Mesenchymal stem cell (in vitro differentiated cells and primary cell): ENCODE results near the gene THBS3.
"Not testable (repeated sequence)": the region's sequence is repeated elsewhere in the genome, so short reads cannot be mapped to it uniquely, and the experiment has no call there.

Experiments
- DNase-seq: peaks from one replicate; pipeline ENCODE4 v3.0.0-alpha.2; 2013
- H2AFZ ChIP-seq: one replicate; pipeline ENCODE4 v1.6.1; 2013; ENCODE audit warnings: low read depth, mild to moderate bottlenecking, control low read depth, inconsistent platforms, low read length, moderate library complexity
- H2AK5ac ChIP-seq: 2 replicates; pipeline ENCODE4 v1.6.1; 2013; ENCODE audit warnings: low read length, moderate library complexity, mild to moderate bottlenecking, inconsistent platforms; ENCODE audit not compliant: severe bottlenecking
- H2BK120ac ChIP-seq: one replicate; pipeline ENCODE4 v1.6.1; 2013; ENCODE audit warnings: low read depth, mild to moderate bottlenecking, inconsistent platforms, low read length, moderate library complexity
- H2BK12ac ChIP-seq, 2 experiments: one replicate each; pipeline ENCODE4 v1.6.1; 2013; ENCODE audit warnings: inconsistent platforms in 2 of 2, low read length in 2 of 2, mild to moderate bottlenecking in 2 of 2, moderate library complexity in 2 of 2, control low read depth in 1 of 2
- H2BK15ac ChIP-seq: one replicate; pipeline ENCODE4 v1.6.1; 2013; ENCODE audit warnings: mild to moderate bottlenecking, low read depth, inconsistent platforms; ENCODE audit not compliant: poor library complexity, severe bottlenecking
- H2BK5ac ChIP-seq: 2 replicates; pipeline ENCODE4 v1.6.1; 2013; ENCODE audit warnings: low read depth, mild to moderate bottlenecking, low read length, control low read depth, inconsistent platforms; ENCODE audit not compliant: poor library complexity, severe bottlenecking
- H3K14ac ChIP-seq, 2 experiments: one replicate each; pipeline ENCODE4 v1.6.1; 2013; ENCODE audit warnings: inconsistent platforms in 2 of 2, low read length in 2 of 2, control low read depth in 1 of 2, mild to moderate bottlenecking in 1 of 2, moderate library complexity in 1 of 2
- H3K18ac ChIP-seq, 2 experiments: one replicate each; pipeline ENCODE4 v1.6.1; 2013; ENCODE audit warnings: inconsistent platforms in 2 of 2, low read length in 2 of 2, control low read depth in 1 of 2, low read depth in 1 of 2, mild to moderate bottlenecking in 1 of 2
- H3K23ac ChIP-seq, 2 experiments: one replicate each; pipeline ENCODE4 v1.6.1; 2013; ENCODE audit warnings: inconsistent platforms in 2 of 2, low read length in 2 of 2, mild to moderate bottlenecking in 2 of 2, moderate library complexity in 2 of 2, control low read depth in 1 of 2
- H3K27ac ChIP-seq: 2 replicates; pipeline ENCODE4 v1.5.1; 2013; ENCODE audit warnings: mild to moderate bottlenecking, moderate library complexity, low read length, control low read depth, inconsistent platforms; ENCODE audit not compliant: poor library complexity, severe bottlenecking
- H3K27me3 ChIP-seq, 2 experiments: 2 replicates each; pipeline versions ENCODE4 v1.6.1 to v1.7.0; 2013; ENCODE audit warnings: low read length in 2 of 2, mild to moderate bottlenecking in 2 of 2, moderate library complexity in 2 of 2, control low read depth in 1 of 2, inconsistent platforms in 1 of 2; ENCODE audit not compliant: control insufficient read depth in 1 of 2, insufficient read depth in 1 of 2
- H3K36me3 ChIP-seq, 2 experiments: 2 replicates each; pipeline versions ENCODE4 v1.6.1 to v1.7.0; 2013; ENCODE audit warnings: low read length in 2 of 2, control low read depth in 1 of 2, inconsistent platforms in 1 of 2, low read depth in 1 of 2, mild to moderate bottlenecking in 1 of 2; ENCODE audit not compliant: insufficient read depth in 2 of 2, control insufficient read depth in 1 of 2
- H3K4ac ChIP-seq, 2 experiments: one replicate each; pipeline ENCODE4 v1.6.1; 2013; ENCODE audit warnings: inconsistent platforms in 2 of 2, low read length in 2 of 2, mild to moderate bottlenecking in 2 of 2, moderate library complexity in 2 of 2, control low read depth in 1 of 2, low read depth in 1 of 2
- H3K4me1 ChIP-seq: 2 replicates; pipeline ENCODE4 v1.6.1; 2013; ENCODE audit warnings: low read depth, low read length, control low read depth; ENCODE audit not compliant: control insufficient read depth, insufficient read depth
- H3K4me2 ChIP-seq: 2 replicates; pipeline ENCODE4 v1.6.1; 2013; ENCODE audit warnings: low read length, mild to moderate bottlenecking, inconsistent platforms; ENCODE audit not compliant: poor library complexity, severe bottlenecking
- H3K4me3 ChIP-seq, 2 experiments: 2 replicates each; pipeline versions ENCODE4 v1.5.1 to v1.7.0; 2013; ENCODE audit warnings: low read length in 2 of 2, mild to moderate bottlenecking in 2 of 2, control low read depth in 1 of 2, low read depth in 1 of 2; ENCODE audit not compliant: insufficient read depth in 1 of 2
- H3K79me1 ChIP-seq: replicated peaks from 2 replicates; pipeline ENCODE4 v1.6.1; 2013; ENCODE audit warnings: mild to moderate bottlenecking, control low read depth, low read length, inconsistent platforms; ENCODE audit not compliant: poor library complexity, severe bottlenecking
- H3K9ac ChIP-seq: 2 replicates; pipeline ENCODE4 v1.7.0; 2013; ENCODE audit warnings: mild to moderate bottlenecking, low read length, moderate library complexity
- H3K9me3 ChIP-seq: 2 replicates; pipeline ENCODE4 v1.7.0; 2013; ENCODE audit warnings: mild to moderate bottlenecking, low read length; ENCODE audit not compliant: control insufficient read depth
- H4K8ac ChIP-seq: one replicate; pipeline ENCODE4 v1.6.1; 2013; ENCODE audit warnings: inconsistent platforms, mild to moderate bottlenecking, low read length, moderate library complexity
- H4K91ac ChIP-seq: one replicate; pipeline ENCODE4 v1.6.1; 2013; ENCODE audit warnings: mild to moderate bottlenecking, low read length, inconsistent platforms
- WGBS: methylation state at CpG from one replicate; pipeline ENCODE4 v1.1.7; 2013; ENCODE audit warnings: mixed read lengths; 5-methylcytosine and 5-hydroxymethylcytosine counted together

THBS3 gene

GRCh38 chr1:155227261-155228095 is 19.8 kb upstream of the THBS3 start:
- no peak overlapping the region for H2BK12ac ChIP-seq
- H3K4me2 ChIP-seq = peak overlapping the region; percentile 66
- peak overlapping the region; percentile 89 for H4K91ac ChIP-seq
- H2BK5ac ChIP-seq = no peak overlapping the region
- H3K18ac ChIP-seq = peak overlapping the region; percentile 14 to 46
- H3K4me3 ChIP-seq = peak overlapping the region; percentile 51 to 85
- H3K79me1 ChIP-seq = peaks cover 2% of the 10 kb centered on the region
- peak overlapping the region; percentile 95 for H3K9ac ChIP-seq
- no peaks in the 10 kb centered on the region for H3K9me3 ChIP-seq
- peak overlapping the region; percentile 39 to 92 for H3K4ac ChIP-seq
- no peaks in the 10 kb centered on the region for H3K36me3 ChIP-seq
- peak overlapping the region; percentile 86 for H4K8ac ChIP-seq
- peak; percentile 99 for DNase-seq
- H3K14ac ChIP-seq = peak overlapping the region in 1 of 2 experiments; percentile 1
- WGBS = 1% methylated on average over 41 of the region's 42 CpGs
- no peaks in the 10 kb centered on the region for H3K27me3 ChIP-seq
- no peak overlapping the region for H3K23ac ChIP-seq
- H3K4me1 ChIP-seq = peaks cover 19% of the 10 kb centered on the region
- peak overlapping the region; percentile 59 for H3K27ac ChIP-seq
- no peak overlapping the region for H2BK15ac ChIP-seq
- H2AK5ac ChIP-seq = no peak overlapping the region
- H2AFZ ChIP-seq = peak overlapping the region; percentile 54
- H2BK120ac ChIP-seq = peak overlapping the region; percentile 71

DNA sequence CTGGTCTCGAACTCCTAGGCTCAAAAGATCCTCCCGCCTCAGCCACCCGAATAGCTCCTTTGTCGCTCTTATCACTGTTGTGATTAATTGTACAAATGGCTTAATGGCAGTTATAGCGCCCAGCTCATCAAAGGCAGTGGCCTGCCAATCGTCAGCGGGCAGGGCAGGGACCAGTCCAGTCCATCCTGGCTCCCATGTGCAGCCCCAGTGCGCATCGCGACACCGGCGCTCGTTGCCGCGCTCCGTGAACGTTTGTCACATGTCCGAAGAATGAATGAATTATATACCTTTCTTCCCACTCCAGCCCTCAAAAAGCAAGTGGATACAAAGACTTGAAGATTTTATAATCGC is 19.2 kb upstream of the THBS3 start:
- Histone ChIP-seq H3K4ac (peak overlapping the region in 1 of 2 experiments; percentile 92), H2BK15ac (no peak overlapping the region), H3K4me1 (peaks cover 15% of the 10 kb centered on the region), H2BK12ac (peak overlapping the region in 1 of 2 experiments; percentile 70), H3K18ac (peak overlapping the region; percentile 65 to 90), H3K4me2 (peak overlapping the region; percentile 66), H3K14ac (peak overlapping the region in 1 of 2 experiments; percentile 89), H2AFZ (no peak overlapping the region), H3K27ac (peak overlapping the region; percentile 49), H3K4me3 (peak overlapping the region; percentile 60 to 85), H2AK5ac (no peak overlapping the region), H3K27me3 (no peaks in the 10 kb centered on the region), H3K9ac (peak overlapping the region; percentile 95), H4K91ac (no peak overlapping the region), H3K79me1 (peaks cover 2% of the 10 kb centered on the region), H3K9me3 (no peaks in the 10 kb centered on the region), H2BK120ac (no peak overlapping the region), H4K8ac (peak overlapping the region; percentile 8), H3K36me3 (no peaks in the 10 kb centered on the region), H3K23ac (peak overlapping the region in 1 of 2 experiments; percentile 46), H2BK5ac (no peak overlapping the region)
- peak; percentile 78 for DNase-seq
- WGBS = under 1% methylated on average over 13 of the region's 19 CpGs

GRCh38 chr1:155226188-155226909 is 18.7 kb upstream of the THBS3 start:
- Histone ChIP-seq H3K4me2 (peak overlapping the region; percentile 66), H2AFZ (no peak overlapping the region), H2BK12ac (peak overlapping the region in 1 of 2 experiments; percentile 66), H3K9ac (peak overlapping the region; percentile 95), H2BK5ac (no peak overlapping the region), H2BK15ac (peak overlapping the region; percentile 41), H3K4me3 (peak overlapping the region; percentile 60 to 85), H4K8ac (no peak overlapping the region), H2AK5ac (peak overlapping the region; percentile 33), H4K91ac (no peak overlapping the region), H3K23ac (peak overlapping the region in 1 of 2 experiments; percentile 46), H2BK120ac (no peak overlapping the region), H3K4ac (peak overlapping the region; percentile 73 to 92), H3K4me1 (peaks cover 15% of the 10 kb centered on the region), H3K27me3 (no peaks in the 10 kb centered on the region), H3K27ac (peak overlapping the region; percentile 49), H3K79me1 (peaks cover 2% of the 10 kb centered on the region), H3K18ac (peak overlapping the region; percentile 65 to 90), H3K9me3 (no peaks in the 10 kb centered on the region), H3K36me3 (no peaks in the 10 kb centered on the region), H3K14ac (no peak overlapping the region)
- 2% methylated on average over 6 of the region's 7 CpGs for WGBS
- peak; percentile 83 for DNase-seq

DNA sequence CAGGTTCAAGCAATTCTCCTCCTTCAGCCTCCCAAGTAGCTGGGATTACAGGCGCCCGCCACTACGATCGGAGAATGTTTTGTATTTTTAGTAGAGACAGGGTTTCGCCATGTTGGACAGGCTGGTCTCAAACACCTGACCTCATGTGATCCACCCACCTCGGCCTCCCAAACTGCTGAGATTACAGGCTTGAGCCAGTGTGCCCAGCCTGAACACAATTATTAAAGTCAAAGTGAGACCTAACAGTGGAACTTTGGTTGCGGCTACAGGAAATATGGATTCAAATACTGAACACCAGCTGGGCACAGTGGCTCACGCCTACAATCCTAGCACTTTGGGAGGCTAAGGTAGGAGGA is 17.7 kb upstream of the THBS3 start:
- H3K36me3 ChIP-seq, H2BK5ac ChIP-seq, H3K23ac ChIP-seq, H3K4me2 ChIP-seq, H3K14ac ChIP-seq, H4K91ac ChIP-seq, H3K9me3 ChIP-seq, H2BK15ac ChIP-seq, H3K79me1 ChIP-seq, DNase-seq, H2AFZ ChIP-seq, H2BK120ac ChIP-seq, H3K27me3 ChIP-seq: not testable (repeated sequence)
- Histone ChIP-seq H3K18ac (peak overlapping the region; percentile 67 to 77), H4K8ac (peak overlapping the region; percentile 16), H3K9ac (peak overlapping the region; percentile 95), H2AK5ac (peak overlapping the region; percentile 98), H3K4me1 (peaks cover 15% of the 10 kb centered on the region), H2BK12ac (peak overlapping the region; percentile 87 to 95), H3K4ac (peak overlapping the region; percentile 24 to 29), H3K27ac (peak overlapping the region; percentile 77), H3K4me3 (peak overlapping the region in 1 of 2 experiments; percentile 28)
- WGBS = 99% methylated on average over 8 of the region's 8 CpGs
